RKO (cell line): ENCODE results near the gene OR5H14.
"Not testable (repeated sequence)": the region's sequence is repeated elsewhere in the genome, so short reads cannot be mapped to it uniquely, and the experiment has no call there.

Experiments used
- DNase-seq: peaks from one replicate; pipeline ENCODE4 v3.0.0-alpha.2; 2016; ENCODE audit warnings: low spot score

The OR5H14 gene

DNA sequence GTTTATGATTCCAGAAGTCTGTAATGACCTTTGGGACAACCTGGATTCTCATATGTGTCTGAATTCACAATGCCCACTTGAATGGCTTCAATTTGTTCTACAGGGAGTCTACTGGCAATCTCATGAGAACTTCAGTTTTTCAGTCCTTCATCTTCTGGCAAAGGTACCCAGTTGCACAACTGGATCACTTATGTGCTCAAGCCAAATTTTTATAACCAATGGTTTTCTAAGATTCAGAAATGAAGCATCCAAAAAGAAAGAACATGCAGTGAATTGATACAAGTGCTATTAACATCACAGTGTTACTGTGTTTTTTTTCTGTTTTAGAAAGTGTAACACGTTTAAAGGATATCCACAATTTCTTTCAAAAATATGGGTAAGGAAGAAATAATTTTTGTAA lies at the start of gene OR5H14:
OR5H14 (plus strand) TSS at position 301 of the 400 bp plus-strand sequence. CDS start 1,907 bp downstream, outside the sequence.
- no peak for DNase-seq

DNA sequence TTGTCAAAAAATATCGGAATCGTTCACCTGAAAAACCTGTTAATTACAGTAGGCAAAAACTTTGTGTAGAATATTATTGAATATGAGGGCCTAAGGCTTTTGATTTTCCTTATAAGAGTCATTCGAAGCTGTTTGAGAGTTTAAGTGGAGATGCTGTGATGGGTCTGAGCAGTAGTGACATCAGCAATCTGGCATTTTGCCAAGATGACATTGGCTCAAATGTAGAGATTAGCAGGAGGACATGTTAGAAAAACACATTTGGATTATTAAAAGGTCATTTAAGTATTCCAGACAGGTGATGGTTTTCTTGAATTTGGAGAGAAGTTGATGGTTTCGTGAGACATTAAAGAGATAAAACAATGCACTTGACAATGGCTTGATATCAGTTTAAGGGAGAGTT lies 47.4 kb upstream of the OR5H14 start:
- peak; percentile 12 for DNase-seq

- no peak for DNase-seq
These were observed 39.1 kb upstream of the OR5H14 start for GRCh38 chr3:98108162-98108561.

GRCh38 chr3:98109807-98110549 lies 37.3 kb upstream of the OR5H14 start:
- no peak for DNase-seq

- no peak for DNase-seq
These were observed 36.8 kb upstream of the OR5H14 start for GRCh38 chr3:98110550-98110908.

- no peak for DNase-seq
These were observed 33.0 kb upstream of the OR5H14 start for GRCh38 chr3:98114264-98114663.

DNA sequence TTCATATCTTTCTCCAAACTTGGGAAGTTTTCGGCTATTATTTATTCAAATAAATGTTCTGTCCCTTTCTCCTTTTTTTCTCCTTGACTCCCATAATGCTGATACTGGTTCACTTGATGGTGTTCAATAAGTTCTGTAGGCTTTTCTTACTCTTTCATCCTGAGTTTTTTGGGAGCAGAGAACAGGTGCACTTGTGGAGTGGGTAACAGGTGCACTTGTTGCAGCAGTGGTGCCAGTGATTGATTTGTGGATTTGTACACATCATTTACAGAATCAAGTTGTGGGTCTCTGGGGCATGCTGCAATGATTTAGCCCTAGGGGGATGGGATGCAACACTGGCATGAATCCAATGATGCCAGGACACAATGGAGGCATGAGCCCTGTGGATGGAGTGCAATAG lies 31.6 kb upstream of the OR5H14 start:
- DNase-seq: no peak

DNA sequence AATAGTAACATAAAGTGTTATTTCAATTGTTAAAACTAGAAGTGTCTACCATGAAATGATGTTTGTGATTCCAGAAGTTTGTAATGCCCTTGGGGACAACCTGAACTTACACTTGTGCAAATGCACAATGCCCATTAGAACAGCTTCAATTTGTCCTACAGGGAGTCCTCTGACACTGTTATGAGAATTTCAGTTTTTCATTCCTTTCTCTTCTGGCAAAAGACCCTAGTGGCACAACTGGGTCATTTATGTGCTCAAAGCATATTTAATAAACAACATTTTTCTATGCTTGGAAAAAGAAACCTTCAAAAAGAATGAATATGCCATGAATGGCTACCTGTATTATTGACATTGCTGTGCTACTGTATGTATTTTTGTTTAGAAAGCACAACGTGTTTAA lies 16.9 kb upstream of the OR5H14 start, which contains the start of gene OR5H1:
OR5H1 (plus strand) TSS at position 301 of the 400 bp plus-strand sequence. CDS start 1,977 bp downstream, outside the sequence.
- DNase-seq: no peak

DNA sequence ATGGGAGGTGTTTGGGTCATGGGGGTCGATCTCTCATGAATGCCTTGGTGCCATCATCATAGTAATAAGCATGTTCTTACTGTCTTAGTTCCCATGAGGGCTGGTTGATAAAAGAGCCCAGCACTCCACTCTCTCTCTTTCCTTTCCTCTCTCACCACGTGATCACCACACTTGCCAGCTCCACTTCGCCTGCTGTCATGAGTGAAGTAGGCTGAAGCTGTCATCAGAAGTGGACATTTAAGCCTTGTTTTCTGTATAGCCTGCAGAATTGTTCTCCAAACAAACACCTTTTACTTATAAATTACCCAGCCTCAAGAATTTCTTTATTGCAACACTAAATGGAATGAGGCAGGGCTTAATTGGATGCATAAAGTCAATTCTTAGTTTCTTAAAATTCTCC lies 10.6 kb upstream of the OR5H14 start:
- DNase-seq: no peak

DNA sequence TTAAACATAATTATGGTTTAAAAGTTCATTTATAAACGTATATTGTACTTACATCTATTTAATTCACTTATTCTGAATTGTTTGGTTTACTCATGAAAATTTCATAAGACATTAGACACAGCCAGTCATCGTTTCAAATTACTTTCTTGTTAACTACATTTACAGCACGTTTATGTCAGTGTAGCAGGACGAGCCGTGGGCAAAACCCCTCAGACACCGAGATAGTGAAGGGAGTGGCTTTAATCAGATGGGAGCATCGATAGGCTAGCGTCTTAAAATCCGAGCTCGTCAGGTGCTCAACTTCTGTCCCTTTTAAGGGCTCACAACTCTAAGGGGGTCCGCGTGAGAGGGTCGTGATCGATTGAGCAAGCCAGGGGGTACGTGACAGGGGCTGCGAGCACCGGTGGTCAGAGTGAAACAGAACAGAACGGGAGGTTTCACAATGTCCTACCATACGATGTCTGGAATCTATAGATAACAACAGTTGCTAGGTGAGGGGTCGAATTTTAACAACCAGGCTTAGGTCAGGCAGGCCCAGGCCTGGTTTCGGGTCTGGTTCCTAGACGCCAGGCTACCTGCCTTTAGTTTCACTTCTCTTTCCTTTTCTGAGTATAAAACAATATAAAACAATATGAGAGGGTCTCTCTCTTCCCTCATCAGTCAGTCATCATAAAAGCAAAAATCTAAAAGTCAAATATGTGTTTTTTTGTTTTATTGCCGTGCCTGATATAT lies 9.3 kb upstream of the OR5H14 start:
- not testable (repeated sequence) for DNase-seq

DNA sequence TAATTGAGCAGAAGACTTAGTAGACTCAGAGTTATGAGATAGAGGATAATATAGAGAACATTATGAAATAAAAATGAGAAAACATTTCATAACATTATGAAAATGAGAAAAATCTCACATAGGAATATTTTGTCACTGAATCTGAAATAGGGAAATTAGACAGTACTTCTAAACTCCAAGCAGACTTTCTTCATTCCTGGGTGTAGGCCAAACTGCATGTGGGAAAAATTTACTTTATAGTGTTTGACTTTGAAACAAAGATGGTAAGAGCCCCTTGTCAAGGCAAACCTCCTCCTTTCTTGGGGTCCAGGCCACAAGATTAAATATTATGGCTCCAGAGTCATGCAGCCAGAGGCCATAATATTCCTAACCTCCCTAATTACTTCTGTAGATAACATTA lies 6.7 kb upstream of the OR5H14 start:
- DNase-seq: no peak

DNA sequence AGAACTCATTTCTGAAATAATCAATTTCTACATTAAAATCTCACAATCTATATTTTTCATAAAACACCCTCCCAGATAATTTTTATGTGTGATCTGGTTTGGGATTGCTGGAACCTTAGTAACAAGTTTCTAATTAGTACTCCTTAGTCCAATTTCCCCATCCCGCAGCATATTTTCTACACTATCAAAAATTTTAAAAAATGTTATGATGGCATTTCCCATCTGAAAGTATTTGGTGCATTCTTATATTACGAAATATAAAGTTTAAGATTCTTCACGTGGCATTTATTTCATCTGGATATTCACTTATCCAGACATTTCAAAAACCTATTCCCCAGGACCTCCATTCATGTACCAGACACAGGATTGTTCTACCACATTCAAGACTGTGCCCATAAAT lies 1.5 kb downstream of the OR5H14 start:
- no peak for DNase-seq

- not testable (repeated sequence) for DNase-seq
These were observed 2.2 kb downstream of the OR5H14 start for GRCh38 chr3:98149456-98149855.

DNA sequence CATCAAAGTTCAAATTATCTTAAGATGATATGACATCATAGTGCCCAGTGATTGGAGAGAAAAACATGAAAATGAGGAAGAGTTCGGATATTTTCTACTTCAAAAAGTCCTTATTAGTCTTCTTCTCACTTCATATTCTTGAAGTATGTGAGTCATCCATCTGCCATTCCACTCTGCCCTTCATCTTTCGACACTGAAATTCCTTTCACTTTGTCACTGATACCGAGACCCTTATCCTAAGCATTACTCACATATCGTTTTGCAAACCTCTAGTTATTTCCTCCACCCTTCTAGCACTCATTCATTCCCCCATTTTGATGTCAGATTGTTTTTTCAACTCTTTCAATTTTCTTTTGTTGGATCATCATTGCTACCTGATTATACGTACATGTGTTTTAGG lies 4.0 kb downstream of the OR5H14 start:
- DNase-seq: peak; percentile 1

DNA sequence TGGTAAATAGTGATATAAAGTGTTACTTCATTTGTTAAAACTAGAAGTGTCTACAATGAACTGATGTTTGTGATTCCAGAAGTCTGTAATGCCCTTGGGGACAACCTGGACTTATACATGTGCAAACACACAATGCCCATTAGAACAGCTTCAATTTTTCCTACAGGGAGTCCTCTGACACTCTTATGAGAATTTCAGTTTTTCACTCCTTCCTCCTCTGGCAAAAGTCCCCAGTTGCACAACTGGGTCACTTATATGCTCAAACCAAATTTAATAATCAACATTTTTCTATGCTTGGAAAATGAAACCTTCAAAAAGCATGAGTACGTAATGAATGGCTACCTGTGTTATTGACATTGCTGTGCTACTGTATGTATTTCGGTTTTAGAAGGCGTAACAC lies 19.1 kb downstream of the OR5H14 start, which contains the start of gene OR5H15:
OR5H15 (plus strand) TSS at position 301 of the 400 bp plus-strand sequence. CDS start 2,004 bp downstream, outside the sequence.
- no peak for DNase-seq

GRCh38 chr3:98171071-98171470 lies 23.8 kb downstream of the OR5H14 start:
- DNase-seq: no peak

GRCh38 chr3:98172621-98173020 lies 25.3 kb downstream of the OR5H14 start:
- no peak for DNase-seq

DNA sequence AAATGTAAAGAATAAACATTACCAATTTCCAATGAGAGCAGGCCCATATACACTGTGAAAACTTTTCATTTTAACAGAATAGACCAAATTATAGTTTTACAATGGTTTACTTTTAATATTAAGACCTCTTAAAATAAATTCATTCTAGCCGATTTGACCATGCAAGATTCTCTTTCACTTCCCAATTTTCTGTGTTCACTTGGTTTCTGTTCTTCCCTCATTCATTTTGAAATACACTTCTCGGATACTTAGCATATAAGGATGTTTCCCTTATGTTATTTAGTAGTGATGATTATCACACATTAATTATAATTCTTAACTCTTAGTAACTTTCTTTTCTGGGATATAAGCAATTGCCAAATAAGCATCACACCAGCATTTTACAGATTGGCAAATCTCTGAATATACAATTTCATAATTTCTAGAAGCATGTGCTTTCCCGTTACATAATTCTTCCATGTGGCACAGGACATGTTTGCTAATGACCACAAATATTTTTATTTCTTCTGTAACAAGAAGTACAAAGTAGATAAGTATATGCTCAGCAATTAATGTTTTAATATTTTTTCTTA lies 33.1 kb downstream of the OR5H14 start:
- DNase-seq: no peak

GRCh38 chr3:98182196-98182595 lies 34.9 kb downstream of the OR5H14 start:
- DNase-seq: no peak

DNA sequence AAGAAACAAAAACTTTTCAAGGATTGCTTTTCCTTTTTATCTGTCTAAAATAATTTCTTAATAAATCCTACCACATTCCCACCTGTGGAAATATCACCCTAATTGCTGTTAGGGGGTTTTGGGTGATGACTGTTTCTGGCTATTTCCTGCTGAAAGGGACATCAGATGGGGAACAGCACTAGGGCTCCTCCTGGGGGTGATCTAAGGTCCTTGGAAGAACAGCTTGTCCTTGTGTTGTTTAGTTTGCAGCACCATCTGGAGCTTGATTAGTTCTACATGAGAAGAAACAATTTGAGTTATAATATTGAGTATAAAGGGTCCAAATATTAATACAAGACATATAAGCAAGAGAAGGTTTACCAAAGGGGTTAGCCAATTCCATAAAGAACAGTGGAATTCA lies 37.9 kb downstream of the OR5H14 start:
- DNase-seq: peak; percentile 61

GRCh38 chr3:98188545-98188944 lies 41.3 kb downstream of the OR5H14 start:
- DNase-seq: peak; percentile 48

- DNase-seq: not testable (repeated sequence)
These were observed 43.6 kb downstream of the OR5H14 start for GRCh38 chr3:98190911-98191310.

DNA sequence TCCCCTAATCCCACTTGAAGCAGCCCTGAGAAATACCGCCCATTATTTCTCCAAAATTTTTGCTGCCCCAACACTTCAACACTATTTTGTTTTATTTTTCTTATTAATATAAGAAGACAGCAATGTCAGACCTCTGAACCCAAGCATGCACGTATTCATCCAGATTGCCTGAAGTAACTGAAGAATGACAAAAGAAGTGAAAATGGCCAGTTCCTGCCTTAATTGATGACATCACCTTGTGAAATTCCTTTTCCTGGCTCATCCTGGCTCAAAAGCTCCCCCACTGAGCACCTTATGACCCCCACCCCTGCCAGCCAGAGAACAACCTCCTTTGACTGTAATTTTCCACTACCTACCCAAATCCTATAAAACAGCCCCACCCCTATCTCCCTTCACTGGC lies 49.0 kb downstream of the OR5H14 start:
- DNase-seq: not testable (repeated sequence)
